DOHH2 (cell line): ENCODE measurements around the gene MPC2.
"Not testable (repeated sequence)": the region's sequence is repeated elsewhere in the genome, so short reads cannot be mapped to it uniquely, and the experiment has no call there.

ENCODE experiments used
- H3F3A ChIP-seq: fragments of 200-600 bp; sonication (generic), shearing (Covaris generic); 2 replicates; pipeline ENCODE4 v1.6.0; 2016; ENCODE audit warnings: antibody characterized with exemption, mild to moderate bottlenecking; ENCODE audit not compliant: control insufficient read depth, insufficient read depth
- H3K27ac ChIP-seq: fragments of 200-600 bp; sonication (generic); 2 replicates; pipeline ENCODE4 v1.5.1; 2014; ENCODE audit warnings: low read depth, mild to moderate bottlenecking, low read length, moderate library complexity
- H3K27me3 ChIP-seq: fragments of 200-600 bp; sonication (generic); 2 replicates; pipeline ENCODE4 v1.6.1; 2014; ENCODE audit warnings: mild to moderate bottlenecking, low read length, mixed read lengths; ENCODE audit not compliant: control insufficient read depth
- H3K36me3 ChIP-seq: fragments of 200-600 bp; sonication (generic); 2 replicates; pipeline ENCODE4 v1.6.1; 2014; ENCODE audit warnings: mild to moderate bottlenecking, low read length, moderate library complexity, mixed read lengths; ENCODE audit not compliant: control insufficient read depth
- H3K4me1 ChIP-seq: fragments of 200-600 bp; sonication (generic); 2 replicates; pipeline ENCODE4 v1.6.1; 2014; ENCODE audit warnings: mild to moderate bottlenecking, low read length, mixed read lengths; ENCODE audit not compliant: control insufficient read depth
- H3K4me2 ChIP-seq: fragments of 200-600 bp; sonication (generic); 2 replicates; pipeline ENCODE4 v1.6.0; 2014; ENCODE audit warnings: mild to moderate bottlenecking, low read length, moderate library complexity
- H3K4me3 ChIP-seq: fragments of 200-600 bp; sonication (generic); 2 replicates; pipeline ENCODE4 v1.5.1; 2014; ENCODE audit warnings: mild to moderate bottlenecking, low read length, mixed read lengths
- H3K79me2 ChIP-seq: fragments of 200-600 bp; sonication (generic); 2 replicates; pipeline ENCODE4 v1.6.1; 2014; ENCODE audit warnings: mild to moderate bottlenecking, low read length, mixed read lengths; ENCODE audit not compliant: control insufficient read depth
- H3K9me2 ChIP-seq: fragments of 200-600 bp; sonication (generic); replicated peaks from 2 replicates; pipeline ENCODE4 v1.6.1; 2014; ENCODE audit warnings: mild to moderate bottlenecking, low read length, mixed read lengths; ENCODE audit not compliant: control insufficient read depth
- H3K9me3 ChIP-seq: fragments of 200-600 bp; sonication (generic); 2 replicates; pipeline ENCODE4 v1.6.1; 2014; ENCODE audit warnings: antibody characterized with exemption, low read length, mixed read lengths; ENCODE audit not compliant: control insufficient read depth, insufficient read depth
- H4K20me1 ChIP-seq: fragments of 200-600 bp; sonication (generic); 2 replicates; pipeline ENCODE4 v1.6.0; 2014; ENCODE audit warnings: low read depth, mild to moderate bottlenecking, antibody characterized with exemption, low read length, moderate library complexity; ENCODE audit not compliant: control insufficient read depth, insufficient read depth
- EZH2phosphoT487 ChIP-seq: fragments of 200-600 bp; sonication (generic); IDR thresholded peaks from 2 replicates; pipeline ENCODE4 v1.6.1; 2017; ENCODE audit warnings: borderline replicate concordance, mild to moderate bottlenecking, antibody characterized with exemption, low read length, moderate library complexity, mixed read lengths
- TF ChIP-seq, protein P1 (sequence below): fragments of 200-600 bp; sonication (generic); IDR thresholded peaks from one replicate; pipeline ENCODE4 v1.5.1; 2014; ENCODE audit warnings: antibody characterized with exemption, mild to moderate bottlenecking, low read depth, low read length; ENCODE audit not compliant: poor library complexity, severe bottlenecking

Gene MPC2

DNA sequence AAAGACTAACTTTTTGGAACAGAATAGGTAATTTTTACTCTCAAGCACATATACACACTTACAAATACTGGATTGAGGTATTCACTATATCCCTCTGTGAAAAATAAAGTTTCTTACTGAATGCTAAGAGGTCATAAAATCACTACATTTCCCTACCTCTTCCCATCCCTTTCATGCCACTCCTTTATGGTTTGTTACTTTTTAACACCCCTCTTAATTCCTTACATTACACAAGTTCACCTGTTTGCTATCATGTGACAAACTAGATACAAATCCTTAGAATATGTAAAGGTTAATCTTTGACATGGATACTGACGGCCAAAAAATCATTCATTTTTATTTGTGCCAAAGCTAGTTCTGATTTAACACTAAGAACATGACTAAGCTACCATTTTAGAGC is 7.1 kb downstream of the MPC2 start:
- no peak overlapping the region for H3K27ac ChIP-seq
- H4K20me1 ChIP-seq = no peaks in the 10 kb centered on the region
- H3K4me1 ChIP-seq = peaks cover 76% of the 10 kb centered on the region
- H3K27me3 ChIP-seq = no peaks in the 10 kb centered on the region
- no peak overlapping the region for H3K4me3 ChIP-seq
- TF ChIP-seq, protein P1, sequence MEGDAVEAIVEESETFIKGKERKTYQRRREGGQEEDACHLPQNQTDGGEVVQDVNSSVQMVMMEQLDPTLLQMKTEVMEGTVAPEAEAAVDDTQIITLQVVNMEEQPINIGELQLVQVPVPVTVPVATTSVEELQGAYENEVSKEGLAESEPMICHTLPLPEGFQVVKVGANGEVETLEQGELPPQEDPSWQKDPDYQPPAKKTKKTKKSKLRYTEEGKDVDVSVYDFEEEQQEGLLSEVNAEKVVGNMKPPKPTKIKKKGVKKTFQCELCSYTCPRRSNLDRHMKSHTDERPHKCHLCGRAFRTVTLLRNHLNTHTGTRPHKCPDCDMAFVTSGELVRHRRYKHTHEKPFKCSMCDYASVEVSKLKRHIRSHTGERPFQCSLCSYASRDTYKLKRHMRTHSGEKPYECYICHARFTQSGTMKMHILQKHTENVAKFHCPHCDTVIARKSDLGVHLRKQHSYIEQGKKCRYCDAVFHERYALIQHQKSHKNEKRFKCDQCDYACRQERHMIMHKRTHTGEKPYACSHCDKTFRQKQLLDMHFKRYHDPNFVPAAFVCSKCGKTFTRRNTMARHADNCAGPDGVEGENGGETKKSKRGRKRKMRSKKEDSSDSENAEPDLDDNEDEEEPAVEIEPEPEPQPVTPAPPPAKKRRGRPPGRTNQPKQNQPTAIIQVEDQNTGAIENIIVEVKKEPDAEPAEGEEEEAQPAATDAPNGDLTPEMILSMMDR = no peak
- no peak for TF ChIP-seq EZH2phosphoT487
- peak overlapping the region; percentile 22 for H3K4me2 ChIP-seq
- no peaks in the 10 kb centered on the region for H3F3A ChIP-seq
- no peaks in the 10 kb centered on the region; the same call in 1 of the 2 replicates for H3K36me3 ChIP-seq
- no peaks in the 10 kb centered on the region for H3K9me3 ChIP-seq
- no peaks in the 10 kb centered on the region for H3K9me2 ChIP-seq
- H3K79me2 ChIP-seq = peaks cover 88% of the 10 kb centered on the region

DNA sequence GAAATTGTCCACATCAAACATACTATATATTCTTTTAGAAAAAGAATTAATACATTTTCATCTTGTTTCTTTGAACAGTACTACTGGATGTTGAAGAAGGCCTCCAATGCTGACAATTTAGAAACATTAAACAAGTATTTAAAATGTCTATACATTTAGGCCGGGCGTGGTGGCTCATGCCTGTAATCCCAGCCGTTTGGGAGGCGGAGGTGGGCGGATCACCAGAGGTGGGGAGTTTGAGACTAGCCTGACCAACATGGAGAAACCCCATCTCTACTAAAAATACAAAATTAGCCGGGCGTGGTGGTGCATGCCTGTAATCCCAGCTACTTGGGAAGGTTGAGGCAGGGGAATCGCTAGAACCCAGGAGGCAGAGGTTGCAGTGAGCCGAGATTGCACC is 8.0 kb downstream of the MPC2 start:
- not testable (repeated sequence) for H3K36me3 ChIP-seq, H3K9me3 ChIP-seq, H3K27ac ChIP-seq, H3K4me2 ChIP-seq, H4K20me1 ChIP-seq, H3K9me2 ChIP-seq, H3K4me3 ChIP-seq, H3K27me3 ChIP-seq, H3F3A ChIP-seq
- H3K79me2 ChIP-seq = peaks cover 80% of the 10 kb centered on the region
- H3K4me1 ChIP-seq = peaks cover 75% of the 10 kb centered on the region

DNA sequence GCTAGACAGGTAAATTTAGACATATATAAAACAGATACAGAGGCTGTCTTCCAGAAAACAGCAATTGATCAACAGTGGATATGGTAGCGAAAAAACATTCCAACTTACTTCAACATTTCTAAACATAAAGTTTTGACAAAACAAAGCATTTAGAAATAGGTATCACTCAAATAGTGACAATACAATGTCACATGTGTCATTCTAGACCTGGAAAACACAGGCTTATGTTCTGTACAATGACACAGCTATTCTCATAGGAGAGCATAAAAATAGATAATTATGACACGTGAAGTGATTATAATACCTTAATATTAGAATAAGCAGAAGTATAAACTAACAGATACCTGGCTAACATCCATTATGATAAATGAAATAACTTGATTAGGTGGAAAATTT is 8.4 kb downstream of the MPC2 start:
- no peak overlapping the region for H3K4me3 ChIP-seq
- H3K27ac ChIP-seq = no peak overlapping the region
- TF ChIP-seq EZH2phosphoT487 = no peak
- TF ChIP-seq, protein P1 = no peak
- no peak overlapping the region for H3K4me2 ChIP-seq
- H3K4me1 ChIP-seq = peaks cover 73% of the 10 kb centered on the region
- H3K36me3 ChIP-seq = peaks cover 3% of the 10 kb centered on the region
- peaks cover 76% of the 10 kb centered on the region for H3K79me2 ChIP-seq
- H3K9me2 ChIP-seq = no peaks in the 10 kb centered on the region
- H3K9me3 ChIP-seq = no peaks in the 10 kb centered on the region
- H3F3A ChIP-seq = no peaks in the 10 kb centered on the region
- no peaks in the 10 kb centered on the region for H3K27me3 ChIP-seq
- H4K20me1 ChIP-seq = no peaks in the 10 kb centered on the region

DNA sequence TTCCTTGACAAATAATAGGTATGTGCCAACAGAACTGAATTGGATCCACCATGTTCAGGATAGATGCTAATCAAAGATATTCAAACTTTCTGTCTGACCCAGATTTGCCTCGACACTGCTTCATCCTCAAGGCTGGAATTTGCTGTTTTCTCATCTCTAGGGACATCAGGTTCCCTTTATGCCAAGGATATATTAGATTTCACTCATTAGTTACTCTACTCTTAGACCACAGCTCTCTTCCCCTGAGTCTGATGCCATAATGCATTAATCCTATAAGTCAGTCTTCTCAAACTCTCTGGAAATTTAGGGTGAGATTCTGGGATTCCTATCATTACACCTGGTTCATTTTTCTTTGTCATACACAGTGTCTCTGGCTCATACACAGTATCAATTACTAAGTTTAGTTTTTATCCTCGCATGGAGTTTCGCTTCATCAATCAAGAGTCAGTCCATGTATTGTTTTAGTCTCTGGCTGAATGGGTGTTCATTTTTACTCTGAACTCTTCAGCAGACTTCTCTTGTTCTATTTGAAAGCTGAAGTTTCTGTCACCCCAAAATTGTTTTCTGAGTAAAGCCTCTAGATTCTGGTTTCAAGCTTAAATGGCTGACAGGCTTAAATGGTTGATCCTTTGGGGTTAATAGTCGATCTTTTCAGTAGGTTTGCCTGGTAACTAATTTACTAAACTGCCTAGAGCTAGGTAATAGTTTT is 9.7 kb downstream of the MPC2 start:
- no peaks in the 10 kb centered on the region for H3K27me3 ChIP-seq
- no peaks in the 10 kb centered on the region for H3F3A ChIP-seq
- peaks cover 9% of the 10 kb centered on the region for H3K36me3 ChIP-seq
- H3K4me3 ChIP-seq = 0 out of 2 replicates have a peak overlapping the region, but pooled peaks have one; percentile 1
- peak overlapping the region; percentile 13 for H3K4me2 ChIP-seq
- peaks cover 64% of the 10 kb centered on the region for H3K79me2 ChIP-seq
- no peak overlapping the region for H3K27ac ChIP-seq
- H4K20me1 ChIP-seq = no peaks in the 10 kb centered on the region
- TF ChIP-seq, protein P1 = no peak
- H3K9me2 ChIP-seq = no peaks in the 10 kb centered on the region
- peaks cover 82% of the 10 kb centered on the region for H3K4me1 ChIP-seq
- H3K9me3 ChIP-seq = no peaks in the 10 kb centered on the region
